Measurements from ENCODE around the gene INPP5D. TPM values are rescaled to one million over a fixed set of nuclear protein-coding genes. Genes with fewer than 3 reads are reported as not detected.

The INPP5D gene
- polyA plus RNA-seq, 1 of the 3 experiments (the other 2 are of a cell fraction) = 1.3 TPM

DNA sequence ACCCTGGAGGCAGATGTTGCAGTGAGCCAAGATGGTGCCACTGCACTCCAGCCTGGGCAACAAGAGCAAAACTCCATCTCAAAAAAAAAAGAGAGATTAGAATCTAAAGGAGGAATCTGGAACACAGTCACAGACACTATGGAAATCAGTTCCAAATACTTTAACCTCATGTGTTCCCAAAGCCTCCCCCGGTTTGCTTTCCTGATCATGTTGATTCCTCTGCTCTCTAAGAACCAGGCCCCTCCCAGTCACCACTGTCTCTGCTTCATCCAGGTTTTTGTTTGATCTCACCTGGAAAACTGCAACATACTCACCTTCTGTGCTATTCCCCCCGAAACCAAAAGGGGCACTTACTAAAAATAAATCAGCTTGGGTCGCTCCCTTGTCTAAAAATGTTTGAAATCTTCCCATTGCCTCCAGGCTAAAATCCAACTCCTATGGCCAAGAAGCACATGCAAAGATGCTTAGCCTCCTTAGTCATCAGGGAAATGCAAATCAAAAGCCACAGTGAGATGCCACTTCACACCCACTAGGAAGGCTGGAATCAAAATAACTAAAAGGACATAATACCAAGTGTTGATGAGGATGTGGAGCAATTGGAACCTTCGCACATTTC is 33.8 kb upstream of the INPP5D start (continued):
- TF ChIP-seq, protein P1, sequence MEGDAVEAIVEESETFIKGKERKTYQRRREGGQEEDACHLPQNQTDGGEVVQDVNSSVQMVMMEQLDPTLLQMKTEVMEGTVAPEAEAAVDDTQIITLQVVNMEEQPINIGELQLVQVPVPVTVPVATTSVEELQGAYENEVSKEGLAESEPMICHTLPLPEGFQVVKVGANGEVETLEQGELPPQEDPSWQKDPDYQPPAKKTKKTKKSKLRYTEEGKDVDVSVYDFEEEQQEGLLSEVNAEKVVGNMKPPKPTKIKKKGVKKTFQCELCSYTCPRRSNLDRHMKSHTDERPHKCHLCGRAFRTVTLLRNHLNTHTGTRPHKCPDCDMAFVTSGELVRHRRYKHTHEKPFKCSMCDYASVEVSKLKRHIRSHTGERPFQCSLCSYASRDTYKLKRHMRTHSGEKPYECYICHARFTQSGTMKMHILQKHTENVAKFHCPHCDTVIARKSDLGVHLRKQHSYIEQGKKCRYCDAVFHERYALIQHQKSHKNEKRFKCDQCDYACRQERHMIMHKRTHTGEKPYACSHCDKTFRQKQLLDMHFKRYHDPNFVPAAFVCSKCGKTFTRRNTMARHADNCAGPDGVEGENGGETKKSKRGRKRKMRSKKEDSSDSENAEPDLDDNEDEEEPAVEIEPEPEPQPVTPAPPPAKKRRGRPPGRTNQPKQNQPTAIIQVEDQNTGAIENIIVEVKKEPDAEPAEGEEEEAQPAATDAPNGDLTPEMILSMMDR (IDR thresholded peaks at IDR 0.05) = no peak
- TF ChIP-seq YY1 (IDR thresholded peaks at IDR 0.05; ENCODE audit: low read depth) (no peak), FOSL2 (IDR thresholded peaks at IDR 0.05; ENCODE audit: borderline replicate concordance, low read depth) (no peak), ELF1 (IDR thresholded peaks at IDR 0.05) (no peak), CHD2 (IDR thresholded peaks at IDR 0.05; ENCODE audit: low read length, partially characterized antibody) (no peak), GABPA (IDR thresholded peaks at IDR 0.05; ENCODE audit: low read depth) (no peak), MXI1 (IDR thresholded peaks at IDR 0.05; ENCODE audit: low read depth, low read length) (no peak)

DNA sequence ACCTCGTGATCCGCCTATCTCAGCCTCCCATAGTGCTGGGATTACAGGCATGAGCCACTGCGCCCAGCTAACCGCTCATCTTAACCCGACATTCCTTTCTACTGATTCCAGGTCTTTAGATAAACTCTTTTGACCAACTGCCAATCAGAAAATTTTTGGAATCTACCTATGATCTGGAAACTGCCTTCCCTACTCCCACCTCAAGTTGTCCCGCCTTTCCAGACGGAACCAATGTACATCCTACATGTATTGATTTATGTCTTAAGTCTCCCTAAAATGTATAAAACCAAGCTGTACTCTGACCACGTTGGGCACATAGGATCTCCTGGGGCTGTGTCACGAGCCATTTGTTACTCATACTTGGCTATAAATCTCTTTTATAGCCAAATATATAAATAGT is 30.8 kb upstream of the INPP5D start:
- POLR2A ChIA-PET = interaction anchor here (0.5 kb wide), 1 partner anchor 65 kb away, joined by 3 read pairs; no protein-coding TSS in a partner anchor
- H3K9me3 ChIP-seq = no peaks in the 10 kb centered on the region
- no peak overlapping the region for H3K4me3 ChIP-seq (ENCODE audit: low read depth in 2 of 2, low read length in 1 of 2)
- no peaks in the 10 kb centered on the region for H3K36me3 ChIP-seq (replicated peaks in 1 of 2; ENCODE audit: control insufficient read depth in 1 of 2, insufficient read depth in 2 of 2, low read length in 1 of 2)
- no peaks in the 10 kb centered on the region for H3K79me2 ChIP-seq (ENCODE audit: insufficient read depth)
- no peaks in the 10 kb centered on the region for H4K20me1 ChIP-seq (ENCODE audit: insufficient read depth)
- no peaks in the 10 kb centered on the region for H3F3A ChIP-seq (replicated peaks; ENCODE audit: insufficient read depth)
- H3K9me2 ChIP-seq = no peaks in the 10 kb centered on the region
- H3K4me2 ChIP-seq = no peak overlapping the region
- H3K27ac ChIP-seq (ENCODE audit: low read depth in 2 of 2, low read length in 1 of 2) = no peak overlapping the region
- no peaks in the 10 kb centered on the region for H3K27me3 ChIP-seq (ENCODE audit: insufficient read depth)
- WGBS (ENCODE audit: low lambda C conversion rate) = 83% methylated on average over 9 of the region's 9 CpGs
- no peak overlapping the region for H2AFZ ChIP-seq (ENCODE audit: low read depth)
- no peak for DNase-seq
- no peaks in the 10 kb centered on the region for H3K4me1 ChIP-seq (ENCODE audit: control insufficient read depth in 1 of 2, insufficient read depth in 2 of 2, low read depth in 1 of 2, low read length in 1 of 2)
- TF ChIP-seq, protein P2, sequence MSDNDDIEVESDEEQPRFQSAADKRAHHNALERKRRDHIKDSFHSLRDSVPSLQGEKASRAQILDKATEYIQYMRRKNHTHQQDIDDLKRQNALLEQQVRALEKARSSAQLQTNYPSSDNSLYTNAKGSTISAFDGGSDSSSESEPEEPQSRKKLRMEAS (IDR thresholded peaks at IDR 0.05; ENCODE audit: low read depth) = no peak
- no peak for TF ChIP-seq TCF12 (IDR thresholded peaks at IDR 0.05)
- TF ChIP-seq MEF2A (IDR thresholded peaks at IDR 0.05; ENCODE audit: borderline replicate concordance, low read depth) = no peak
- TF ChIP-seq EZH2phosphoT487 (IDR thresholded peaks at IDR 0.05; ENCODE audit: borderline replicate concordance, low read depth) = no peak
- TF ChIP-seq, protein P3, sequence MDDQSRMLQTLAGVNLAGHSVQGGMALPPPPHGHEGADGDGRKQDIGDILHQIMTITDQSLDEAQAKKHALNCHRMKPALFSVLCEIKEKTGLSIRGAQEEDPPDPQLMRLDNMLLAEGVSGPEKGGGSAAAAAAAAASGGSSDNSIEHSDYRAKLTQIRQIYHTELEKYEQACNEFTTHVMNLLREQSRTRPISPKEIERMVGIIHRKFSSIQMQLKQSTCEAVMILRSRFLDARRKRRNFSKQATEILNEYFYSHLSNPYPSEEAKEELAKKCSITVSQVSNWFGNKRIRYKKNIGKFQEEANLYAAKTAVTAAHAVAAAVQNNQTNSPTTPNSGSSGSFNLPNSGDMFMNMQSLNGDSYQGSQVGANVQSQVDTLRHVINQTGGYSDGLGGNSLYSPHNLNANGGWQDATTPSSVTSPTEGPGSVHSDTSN (IDR thresholded peaks at IDR 0.05) = no peak
- no peak for TF ChIP-seq SMC3 (IDR thresholded peaks at IDR 0.05; ENCODE audit: low read depth, low read length)
- TF ChIP-seq GABPA (IDR thresholded peaks at IDR 0.05; ENCODE audit: low read depth) = no peak
- TF ChIP-seq, protein P4, sequence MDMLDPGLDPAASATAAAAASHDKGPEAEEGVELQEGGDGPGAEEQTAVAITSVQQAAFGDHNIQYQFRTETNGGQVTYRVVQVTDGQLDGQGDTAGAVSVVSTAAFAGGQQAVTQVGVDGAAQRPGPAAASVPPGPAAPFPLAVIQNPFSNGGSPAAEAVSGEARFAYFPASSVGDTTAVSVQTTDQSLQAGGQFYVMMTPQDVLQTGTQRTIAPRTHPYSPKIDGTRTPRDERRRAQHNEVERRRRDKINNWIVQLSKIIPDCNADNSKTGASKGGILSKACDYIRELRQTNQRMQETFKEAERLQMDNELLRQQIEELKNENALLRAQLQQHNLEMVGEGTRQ (IDR thresholded peaks at IDR 0.05; ENCODE audit: borderline replicate concordance, low read depth, low read length) = no peak
- TF ChIP-seq, protein P5, sequence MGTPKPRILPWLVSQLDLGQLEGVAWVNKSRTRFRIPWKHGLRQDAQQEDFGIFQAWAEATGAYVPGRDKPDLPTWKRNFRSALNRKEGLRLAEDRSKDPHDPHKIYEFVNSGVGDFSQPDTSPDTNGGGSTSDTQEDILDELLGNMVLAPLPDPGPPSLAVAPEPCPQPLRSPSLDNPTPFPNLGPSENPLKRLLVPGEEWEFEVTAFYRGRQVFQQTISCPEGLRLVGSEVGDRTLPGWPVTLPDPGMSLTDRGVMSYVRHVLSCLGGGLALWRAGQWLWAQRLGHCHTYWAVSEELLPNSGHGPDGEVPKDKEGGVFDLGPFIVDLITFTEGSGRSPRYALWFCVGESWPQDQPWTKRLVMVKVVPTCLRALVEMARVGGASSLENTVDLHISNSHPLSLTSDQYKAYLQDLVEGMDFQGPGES (IDR thresholded peaks at IDR 0.05; ENCODE audit: low read depth, low read length) = no peak
- no peak overlapping the region for H3K9ac ChIP-seq
- CTCF ChIA-PET = interaction anchor here (0.7 to 3.1 kb wide), 19 partner anchors 11 to 295 kb away, joined by 3 to 13 read pairs (median 3); partner anchors contain the start of genes ATG16L1 and NGEF
